Trophoblast cell (in vitro differentiated cells and primary cell): ENCODE results near the gene DYRK1A.

Experiments
- DNase-seq, 2 donors: peaks; one replicate each; pipeline ENCODE4 v3.0.0-alpha.2; 2016
- H2AFZ ChIP-seq: 2 replicates; pipeline ENCODE4 v1.6.1; 2013; ENCODE audit warnings: low read length, moderate library complexity, mild to moderate bottlenecking; ENCODE audit not compliant: insufficient read depth, poor library complexity
- H2AK5ac ChIP-seq: 2 replicates; pipeline ENCODE4 v1.6.1; 2013; ENCODE audit warnings: mild to moderate bottlenecking, low read length
- H2BK120ac ChIP-seq: 2 replicates; pipeline ENCODE4 v1.6.1; 2013; ENCODE audit warnings: low read length, mild to moderate bottlenecking, moderate library complexity; ENCODE audit not compliant: insufficient read depth, poor library complexity
- H2BK12ac ChIP-seq: 2 replicates; pipeline ENCODE4 v1.6.1; 2013; ENCODE audit warnings: mild to moderate bottlenecking, low read length, moderate library complexity
- H2BK5ac ChIP-seq: 2 replicates; pipeline ENCODE4 v1.6.1; 2013; ENCODE audit warnings: low read length, low read depth, moderate library complexity, mild to moderate bottlenecking; ENCODE audit not compliant: poor library complexity
- H3K14ac ChIP-seq: 2 replicates; pipeline ENCODE4 v1.6.1; 2013; ENCODE audit warnings: mild to moderate bottlenecking, low read length
- H3K18ac ChIP-seq: 2 replicates; pipeline ENCODE4 v1.6.1; 2013; ENCODE audit warnings: mild to moderate bottlenecking, low read length
- H3K23ac ChIP-seq: 2 replicates; pipeline ENCODE4 v1.6.1; 2013; ENCODE audit warnings: low read length
- H3K27ac ChIP-seq: 2 replicates; pipeline ENCODE4 v1.5.1; 2013; ENCODE audit warnings: low read depth, mild to moderate bottlenecking, inconsistent platforms, low read length, moderate library complexity
- H3K27me3 ChIP-seq: 2 replicates; pipeline ENCODE4 v1.6.1; 2013; ENCODE audit warnings: inconsistent platforms, mild to moderate bottlenecking, low read length, moderate library complexity; ENCODE audit not compliant: insufficient read depth
- H3K36me3 ChIP-seq, 2 experiments: 1 replicate in 1 of 2; 2 replicates in 1 of 2; pipeline ENCODE4 v1.6.1; 2013; ENCODE audit warnings: low read length in 2 of 2, mild to moderate bottlenecking in 2 of 2, moderate library complexity in 1 of 2; ENCODE audit not compliant: insufficient read depth in 2 of 2, control insufficient read depth in 1 of 2
- H3K4ac ChIP-seq: 2 replicates; pipeline ENCODE4 v1.6.1; 2013; ENCODE audit warnings: low read depth, mild to moderate bottlenecking, low read length, moderate library complexity
- H3K4me1 ChIP-seq, 2 experiments: 1 replicate in 1 of 2; 2 replicates in 1 of 2; pipeline ENCODE4 v1.6.1; 2013; ENCODE audit warnings: low read length in 2 of 2, mild to moderate bottlenecking in 2 of 2, moderate library complexity in 1 of 2; ENCODE audit not compliant: insufficient read depth in 2 of 2, control insufficient read depth in 1 of 2
- H3K4me2 ChIP-seq: 2 replicates; pipeline ENCODE4 v1.6.1; 2013; ENCODE audit warnings: inconsistent platforms, mild to moderate bottlenecking, low read length, moderate library complexity
- H3K4me3 ChIP-seq: 2 replicates; pipeline ENCODE4 v1.5.1; 2013; ENCODE audit warnings: mild to moderate bottlenecking, low read depth, low read length, inconsistent platforms
- H3K79me1 ChIP-seq: one replicate; pipeline ENCODE4 v1.6.1; 2013; ENCODE audit warnings: low read length
- H3K79me2 ChIP-seq: 2 replicates; pipeline ENCODE4 v1.6.1; 2013; ENCODE audit warnings: low read length, mild to moderate bottlenecking; ENCODE audit not compliant: control insufficient read depth, insufficient read depth, poor library complexity
- H3K9ac ChIP-seq: 2 replicates; pipeline ENCODE4 v1.6.1; 2013; ENCODE audit warnings: mild to moderate bottlenecking, low read length
- H3K9me3 ChIP-seq: 2 replicates; pipeline ENCODE4 v1.6.1; 2013; ENCODE audit warnings: low read depth, mild to moderate bottlenecking, control low read depth, inconsistent platforms, low read length; ENCODE audit not compliant: insufficient read depth
- H4K12ac ChIP-seq: 2 replicates; pipeline ENCODE4 v1.6.1; 2013; ENCODE audit warnings: low read depth, mild to moderate bottlenecking, low read length, moderate library complexity
- H4K8ac ChIP-seq: 2 replicates; pipeline ENCODE4 v1.6.1; 2013; ENCODE audit warnings: low read depth, mild to moderate bottlenecking, low read length, moderate library complexity
- H4K91ac ChIP-seq: one replicate; pipeline ENCODE4 v1.6.1; 2013; ENCODE audit warnings: low read depth, mild to moderate bottlenecking, low read length, moderate library complexity
- WGBS: extraction: QIAGEN DNeasy Blood & Tissue Kit; methylation state at CpG from one replicate; pipeline ENCODE4 v1.1.7; 2013; ENCODE audit warnings: missing lambda C conversion rate; ENCODE audit not compliant: insufficient read length, insufficient coverage; ENCODE audit errors: extremely low coverage; 5-methylcytosine and 5-hydroxymethylcytosine counted together

The DYRK1A gene

DNA sequence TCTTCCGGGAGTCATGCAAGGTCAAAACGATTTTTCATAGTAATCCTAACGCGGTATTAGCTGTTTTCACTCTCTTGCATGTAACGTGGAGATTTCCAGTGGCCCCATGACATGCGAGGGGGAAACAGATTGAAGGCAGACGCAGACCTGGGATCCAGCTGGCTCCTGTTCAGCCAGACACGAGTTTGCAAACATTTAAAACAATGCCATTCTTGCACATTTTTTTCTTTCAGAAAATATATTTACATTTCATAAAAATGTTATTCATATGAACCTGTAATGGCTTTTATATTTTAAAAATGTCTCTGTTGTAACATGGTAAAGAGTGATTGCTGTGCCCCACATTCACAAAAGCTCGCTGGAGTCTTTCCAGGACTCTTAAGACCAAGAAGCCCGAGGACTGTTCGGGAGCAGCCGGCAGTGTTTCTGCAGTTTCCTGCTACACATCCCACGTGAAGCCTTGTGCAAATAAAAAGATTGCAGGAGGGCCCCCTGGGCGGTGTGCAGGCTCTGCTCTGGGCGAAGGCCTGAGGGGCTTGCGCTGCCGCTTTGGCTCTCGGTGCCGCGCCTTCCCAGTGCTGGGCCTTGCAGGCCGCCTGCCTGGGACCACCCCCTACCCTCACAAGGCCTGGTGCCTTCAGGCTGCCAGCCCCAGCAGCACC lies 184.9 kb downstream of the DYRK1A start:
- Histone ChIP-seq H2AK5ac (no peak overlapping the region), H4K12ac (no peak overlapping the region), H3K4me3 (peak overlapping the region; percentile 6), H3K23ac (no peak overlapping the region), H3K18ac (no peak overlapping the region), H2AFZ (no peak overlapping the region), H3K4me2 (no peak overlapping the region), H2BK120ac (no peak overlapping the region), H3K27me3 (no peaks in the 10 kb centered on the region), H3K9me3 (peaks cover 1% of the 10 kb centered on the region), H2BK12ac (no peak overlapping the region), H3K9ac (peak overlapping the region; percentile 34), H4K8ac (no peak overlapping the region), H3K36me3 (no peaks in the 10 kb centered on the region), H3K79me1 (no peaks in the 10 kb centered on the region), H3K4me1 (peaks cover 4 to 5% of the 10 kb centered on the region in 2 experiments), H3K14ac (no peak overlapping the region), H2BK5ac (no peak overlapping the region), H3K27ac (no peak overlapping the region), H3K79me2 (no peaks in the 10 kb centered on the region), H4K91ac (no peak overlapping the region), H3K4ac (no peak overlapping the region)
- WGBS: no CpG with 5 or more reads among the region's 21 CpGs
- no peak for DNase-seq

- Histone ChIP-seq H3K9ac (no peak overlapping the region), H3K18ac (no peak overlapping the region), H2AFZ (no peak overlapping the region), H3K79me1 (no peaks in the 10 kb centered on the region), H3K4me1 (peaks cover 4 to 5% of the 10 kb centered on the region in 2 experiments), H3K23ac (no peak overlapping the region), H3K27ac (no peak overlapping the region), H3K4me3 (no peak overlapping the region), H3K27me3 (no peaks in the 10 kb centered on the region), H3K4ac (no peak overlapping the region), H3K9me3 (peaks cover 1% of the 10 kb centered on the region), H3K36me3 (no peaks in the 10 kb centered on the region), H4K91ac (no peak overlapping the region), H2BK12ac (no peak overlapping the region), H3K14ac (no peak overlapping the region), H3K4me2 (no peak overlapping the region), H3K79me2 (no peaks in the 10 kb centered on the region), H2BK120ac (no peak overlapping the region), H2BK5ac (no peak overlapping the region), H4K12ac (no peak overlapping the region), H2AK5ac (no peak overlapping the region), H4K8ac (no peak overlapping the region)
- WGBS: no CpG with 5 or more reads among the region's 5 CpGs
- no peak for DNase-seq
Measured at GRCh38 chr21:37551993-37552355, 185.4 kb downstream of the DYRK1A start.

DNA sequence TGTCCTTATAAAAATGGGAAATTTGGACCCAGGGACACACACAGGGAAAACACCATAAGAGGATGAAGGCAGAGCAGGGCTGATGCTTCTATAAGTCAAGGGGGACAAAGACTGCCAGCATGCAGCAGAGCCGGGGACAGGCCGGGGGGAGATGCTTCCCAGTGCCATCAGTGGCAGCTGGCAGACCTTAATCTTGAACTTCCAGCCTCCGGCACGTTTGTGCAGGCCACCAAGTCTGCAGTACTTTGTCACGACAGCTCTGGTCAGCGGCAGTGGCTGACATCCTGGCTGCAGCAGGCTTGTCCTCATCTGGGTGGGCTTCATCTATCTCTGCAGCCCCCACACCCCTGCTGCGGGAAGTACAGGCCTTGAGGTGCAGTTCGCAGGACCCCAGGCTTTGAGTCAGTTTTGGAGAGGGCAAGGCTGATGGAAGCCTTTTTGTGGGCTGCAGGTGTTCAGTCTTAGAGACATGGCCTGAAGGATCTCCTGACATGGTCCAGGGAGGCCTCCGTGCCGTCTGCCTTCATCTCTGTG lies 186.0 kb downstream of the DYRK1A start:
- H3K23ac ChIP-seq: no peak overlapping the region
- no peak overlapping the region for H3K18ac ChIP-seq
- H4K8ac ChIP-seq: no peak overlapping the region
- no peaks in the 10 kb centered on the region for H3K79me1 ChIP-seq
- H2BK12ac ChIP-seq: no peak overlapping the region
- no peak overlapping the region for H2AFZ ChIP-seq
- H2BK5ac ChIP-seq: no peak overlapping the region
- H2BK120ac ChIP-seq: no peak overlapping the region
- no peak overlapping the region for H3K4me2 ChIP-seq
- H3K4me3 ChIP-seq: no peak overlapping the region
- H3K4me1 ChIP-seq: peaks cover 4 to 5% of the 10 kb centered on the region in 2 experiments
- H3K27me3 ChIP-seq: no peaks in the 10 kb centered on the region
- no peak overlapping the region for H3K14ac ChIP-seq
- no peaks in the 10 kb centered on the region for H3K36me3 ChIP-seq
- no peak overlapping the region for H2AK5ac ChIP-seq
- no peaks in the 10 kb centered on the region for H3K79me2 ChIP-seq
- no peak overlapping the region for H3K27ac ChIP-seq
- no peak overlapping the region for H3K4ac ChIP-seq
- no peak for DNase-seq
- H3K9me3 ChIP-seq: peaks cover 1% of the 10 kb centered on the region
- H3K9ac ChIP-seq: no peak overlapping the region
- no peak overlapping the region for H4K91ac ChIP-seq
- no peak overlapping the region for H4K12ac ChIP-seq
- WGBS: no CpG with 5 or more reads among the region's 10 CpGs

DNA sequence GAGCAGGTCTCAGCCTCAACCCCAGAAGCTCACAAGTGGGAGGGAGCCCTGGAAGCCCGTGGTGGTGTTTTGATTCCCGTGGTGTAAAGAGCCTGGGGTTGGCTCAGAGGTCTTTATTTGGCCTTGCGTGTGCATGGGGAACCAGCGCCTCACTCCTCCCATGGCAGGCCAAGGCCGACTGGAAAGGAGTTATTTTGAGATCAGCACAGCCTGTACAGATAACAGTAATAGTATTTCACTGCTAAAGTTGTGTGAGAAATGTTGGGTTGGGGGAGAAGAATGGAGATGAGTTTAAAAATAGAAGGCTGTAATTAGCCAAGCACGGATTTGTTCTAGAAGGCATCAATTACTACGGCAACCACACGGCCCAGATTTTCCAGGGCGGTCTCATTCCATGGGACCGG lies 186.5 kb downstream of the DYRK1A start:
- Histone ChIP-seq H3K4me2 (no peak overlapping the region), H3K27ac (no peak overlapping the region), H3K14ac (no peak overlapping the region), H2BK12ac (no peak overlapping the region), H3K4ac (no peak overlapping the region), H4K12ac (no peak overlapping the region), H3K4me3 (no peak overlapping the region), H3K27me3 (no peaks in the 10 kb centered on the region), H4K8ac (no peak overlapping the region), H3K9me3 (peaks cover 1% of the 10 kb centered on the region), H3K9ac (no peak overlapping the region), H3K4me1 (peaks cover 4 to 5% of the 10 kb centered on the region in 2 experiments), H2BK120ac (no peak overlapping the region), H3K23ac (no peak overlapping the region), H3K79me1 (no peaks in the 10 kb centered on the region), H2AFZ (no peak overlapping the region), H3K79me2 (no peaks in the 10 kb centered on the region), H4K91ac (no peak overlapping the region), H2BK5ac (no peak overlapping the region), H3K36me3 (no peaks in the 10 kb centered on the region), H3K18ac (no peak overlapping the region), H2AK5ac (no peak overlapping the region)
- DNase-seq: no peak
- 100% methylated on average over 1 of the region's 10 CpGs for WGBS
